Uterus (tissue), 2 donors: ENCODE measurements around the gene TYSND1.

Source experiments
- CTCF ChIP-seq, 4 experiments: fragments of 200-600 bp in 2 of 4; fragments of 450-650 bp in 2 of 4; sonication (generic) in 2 of 4; IDR thresholded peaks; one replicate each; pipeline ENCODE4 v1.5.1; 2016 to 2019; ENCODE audit warnings: antibody characterized with exemption in 4 of 4, mild to moderate bottlenecking in 2 of 4, moderate library complexity in 1 of 4
- POLR2A ChIP-seq, 2 donors: fragments of 450-650 bp; IDR thresholded peaks; one replicate each; pipeline ENCODE4 v1.6.1; 2016; ENCODE audit warnings: antibody characterized with exemption in 2 of 2, mild to moderate bottlenecking in 1 of 2, moderate library complexity in 1 of 2

GRCh38 chr10:70178139-70178725 lies 31.7 kb upstream of the TYSND1 start:
- TF ChIP-seq POLR2A (IDR thresholded peaks at IDR 0.05): no peak
- TF ChIP-seq CTCF (IDR thresholded peaks at IDR 0.05): no peak
